HG03108 (cell line): ENCODE results near the gene NETO2.
"Not testable (repeated sequence)": the region's sequence is repeated elsewhere in the genome, so short reads cannot be mapped to it uniquely, and the experiment has no call there.

ENCODE experiments used
- ATAC-seq: cut with Tn5 transposase; IDR thresholded peaks from one replicate; pipeline ENCODE4 v1.9.1; 2021; ENCODE audit warnings: moderate library complexity; ENCODE audit not compliant: unreplicated experiment

Gene NETO2

DNA sequence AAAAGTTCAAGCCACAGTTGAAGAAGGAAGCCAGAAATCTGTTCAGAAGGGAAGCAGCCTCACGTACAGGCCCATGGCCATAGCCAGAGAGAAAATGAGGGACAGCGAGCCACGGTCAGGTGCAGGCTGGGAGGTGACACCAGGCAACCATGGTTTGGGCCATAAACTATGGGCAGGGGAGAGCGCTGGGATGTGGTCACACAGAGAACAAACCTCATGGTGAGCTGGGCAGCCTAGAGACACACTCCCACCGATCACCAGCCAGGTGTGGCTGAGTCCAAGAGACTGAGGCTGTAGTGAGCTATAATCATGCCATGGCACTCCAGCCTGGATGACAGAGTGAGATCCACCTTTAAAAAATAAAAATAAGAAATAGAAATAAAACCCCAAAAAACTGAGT, 76.5 kb downstream of the NETO2 start:
- ATAC-seq = no peak

DNA sequence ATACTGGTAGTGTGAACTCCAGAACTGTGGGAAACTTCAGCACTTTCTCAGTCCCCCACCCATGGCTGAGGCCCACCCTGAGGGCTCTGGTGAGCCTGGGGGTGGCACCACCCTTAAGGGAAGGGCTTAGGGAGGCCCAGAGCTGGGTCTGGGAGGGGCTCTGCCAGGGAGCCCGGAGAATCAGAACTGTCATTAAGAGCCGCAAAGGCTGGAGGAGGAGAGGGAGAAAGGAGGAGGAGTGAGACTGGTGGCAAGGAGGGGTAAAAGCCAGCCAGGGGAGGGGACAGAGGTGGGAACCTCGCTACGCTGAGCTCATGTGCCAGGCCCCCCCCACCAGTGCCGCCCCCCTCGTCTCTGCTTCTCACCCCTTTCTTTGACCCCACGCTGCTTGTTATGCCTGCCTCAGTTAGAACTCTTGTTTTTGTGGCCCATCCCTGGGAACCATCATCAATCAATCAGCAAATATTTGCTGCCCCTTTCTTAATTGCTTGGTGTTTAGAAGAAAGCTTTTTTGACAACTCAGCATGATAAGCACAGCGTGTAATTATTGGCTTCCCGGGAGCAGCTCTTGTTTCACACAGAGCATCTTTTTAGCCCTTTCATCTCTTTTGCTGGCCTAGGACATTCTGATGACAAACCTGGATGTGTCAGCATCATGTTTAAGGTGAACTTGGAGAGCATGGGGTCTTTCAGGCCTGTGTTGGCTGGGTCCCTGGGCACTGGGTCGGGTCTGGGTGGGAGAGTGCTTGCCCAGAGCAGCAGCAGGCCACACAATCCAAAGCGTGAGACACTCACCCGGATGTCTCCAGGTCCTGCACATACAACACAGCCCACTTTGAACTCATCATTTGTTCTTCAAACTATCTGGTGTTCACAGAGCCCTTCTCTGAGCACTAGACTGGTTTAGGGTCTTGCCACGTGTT, 77.7 kb downstream of the NETO2 start:
- no peak for ATAC-seq

DNA sequence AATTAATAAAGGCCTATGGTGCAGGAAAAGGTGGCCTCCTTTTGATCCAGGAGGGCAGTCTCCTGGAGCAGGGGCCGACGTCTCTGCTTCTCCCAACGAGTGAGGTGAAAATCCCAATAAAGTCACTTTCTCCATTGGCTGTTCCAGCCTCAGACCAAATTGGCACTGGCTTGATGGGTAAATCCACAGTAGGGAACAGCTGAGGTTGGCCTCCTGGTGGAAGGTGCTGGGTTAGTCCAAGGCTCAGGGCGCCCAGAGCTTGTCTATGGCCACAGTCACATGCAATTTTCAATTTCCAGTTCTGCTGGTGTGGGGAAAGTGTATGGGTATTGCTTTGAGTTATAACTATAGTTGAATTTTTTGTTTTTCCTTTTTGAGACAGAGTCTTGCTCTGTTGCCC, 79.0 kb downstream of the NETO2 start:
- no peak for ATAC-seq

DNA sequence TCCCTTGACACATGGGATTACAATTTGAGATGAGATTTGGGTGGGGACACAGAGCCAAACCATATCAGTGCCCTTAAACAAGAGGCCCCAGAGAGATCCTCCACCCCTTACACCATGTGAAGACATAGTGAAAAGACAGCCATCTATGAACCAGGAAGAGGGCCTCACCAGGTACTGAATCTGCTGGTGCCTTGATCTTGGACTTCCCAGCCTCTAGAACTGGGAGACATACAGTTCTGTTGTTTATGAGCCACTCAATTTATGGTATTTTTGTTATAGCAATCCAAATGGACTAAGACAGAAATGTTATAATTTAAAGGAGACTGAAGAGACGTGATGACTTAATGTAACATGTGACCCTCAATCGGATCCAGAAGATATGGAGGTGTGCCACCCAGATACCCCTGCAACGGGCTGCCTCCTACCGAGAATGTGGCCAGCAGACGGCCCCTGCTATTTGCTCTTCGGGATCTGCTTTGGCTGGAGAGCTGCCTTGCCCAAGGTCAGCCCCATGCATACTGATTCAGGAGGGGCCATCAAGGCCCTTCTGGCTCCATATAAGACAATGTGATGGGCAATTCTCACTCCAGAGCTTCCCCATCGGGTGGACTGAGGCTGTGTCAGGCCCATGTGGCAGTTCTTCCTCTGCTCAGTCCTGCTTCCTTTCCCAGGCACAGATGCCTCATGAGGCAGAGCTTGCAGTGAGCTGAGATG, 80.6 kb downstream of the NETO2 start:
- no peak for ATAC-seq

DNA sequence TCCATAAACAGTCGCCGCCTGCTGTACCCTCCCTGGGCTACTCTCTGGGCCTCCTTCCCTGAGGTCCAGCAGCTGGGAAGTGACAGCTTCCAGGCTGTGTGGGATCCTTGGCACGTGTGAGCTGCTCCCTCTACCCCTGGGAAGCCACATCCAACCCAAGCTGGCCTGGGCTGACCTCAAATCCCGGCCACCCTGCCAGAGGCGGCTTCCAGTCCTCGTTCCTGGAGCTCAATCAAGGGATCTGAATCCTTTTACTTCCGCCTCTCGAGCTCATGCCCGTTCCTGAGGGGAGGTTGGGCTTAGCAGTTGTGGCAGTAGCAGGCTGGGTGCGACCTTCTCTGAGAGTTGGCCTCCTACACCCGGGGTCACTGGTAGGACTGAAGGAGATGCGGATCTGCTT, 82.5 kb downstream of the NETO2 start:
- ATAC-seq = no peak

DNA sequence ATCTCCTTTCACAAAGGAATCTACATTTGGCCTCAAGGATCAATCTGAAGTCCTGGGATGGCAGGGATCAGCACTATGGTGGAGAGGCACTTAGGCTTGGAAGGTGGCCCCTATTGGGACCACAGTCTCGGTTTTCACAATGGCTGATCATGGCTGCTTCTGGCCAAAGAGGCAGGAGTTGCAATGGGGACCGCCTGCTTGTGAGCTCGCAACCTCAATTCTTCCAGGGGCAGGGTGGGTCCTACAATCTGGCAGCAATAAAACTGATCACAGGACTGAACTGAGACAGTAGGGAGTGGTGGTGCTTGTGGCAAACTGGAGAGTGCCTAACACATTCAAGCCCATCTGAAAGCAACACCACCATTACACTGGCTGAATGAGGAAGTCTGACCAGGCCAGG, 83.1 kb downstream of the NETO2 start:
- no peak for ATAC-seq

DNA sequence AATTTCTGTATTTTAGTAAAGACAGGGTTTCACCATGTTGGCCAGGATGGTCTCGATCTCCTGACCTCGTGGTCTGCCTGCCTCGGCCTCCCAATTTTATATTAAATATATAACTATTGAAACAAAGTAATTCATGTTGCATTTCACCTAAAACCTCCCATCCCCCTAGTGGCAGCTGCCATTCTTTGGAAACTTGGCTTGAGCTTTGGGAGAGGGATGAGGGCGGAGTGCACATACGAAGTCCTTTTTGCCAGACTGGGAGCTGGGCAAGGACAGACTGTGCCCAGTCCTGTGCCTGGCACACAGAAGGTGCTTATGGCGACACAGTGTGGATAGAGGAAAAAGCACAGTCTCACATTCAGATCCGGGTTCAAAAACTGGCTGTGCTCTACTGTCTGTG, 83.8 kb downstream of the NETO2 start:
- ATAC-seq = no peak

DNA sequence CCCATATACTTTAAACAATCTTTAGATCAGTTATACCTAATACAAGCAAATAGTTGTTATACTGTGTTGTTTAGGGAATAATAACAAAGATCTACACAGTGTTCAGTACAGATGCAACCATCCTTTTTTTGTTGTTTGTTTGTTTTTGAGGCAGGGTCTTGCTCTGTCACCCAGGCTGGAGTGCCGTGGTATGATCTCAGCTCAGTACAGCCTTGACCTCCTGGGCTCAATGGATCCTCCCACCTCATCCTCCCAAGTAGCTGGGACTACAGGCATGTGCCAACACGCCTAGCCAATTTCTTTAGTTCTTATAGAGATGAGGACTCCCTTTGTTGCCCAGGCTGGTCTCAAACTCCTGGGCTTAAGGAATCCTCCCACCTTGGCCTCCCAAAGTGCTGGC, 84.6 kb downstream of the NETO2 start:
- not testable (repeated sequence) for ATAC-seq

DNA sequence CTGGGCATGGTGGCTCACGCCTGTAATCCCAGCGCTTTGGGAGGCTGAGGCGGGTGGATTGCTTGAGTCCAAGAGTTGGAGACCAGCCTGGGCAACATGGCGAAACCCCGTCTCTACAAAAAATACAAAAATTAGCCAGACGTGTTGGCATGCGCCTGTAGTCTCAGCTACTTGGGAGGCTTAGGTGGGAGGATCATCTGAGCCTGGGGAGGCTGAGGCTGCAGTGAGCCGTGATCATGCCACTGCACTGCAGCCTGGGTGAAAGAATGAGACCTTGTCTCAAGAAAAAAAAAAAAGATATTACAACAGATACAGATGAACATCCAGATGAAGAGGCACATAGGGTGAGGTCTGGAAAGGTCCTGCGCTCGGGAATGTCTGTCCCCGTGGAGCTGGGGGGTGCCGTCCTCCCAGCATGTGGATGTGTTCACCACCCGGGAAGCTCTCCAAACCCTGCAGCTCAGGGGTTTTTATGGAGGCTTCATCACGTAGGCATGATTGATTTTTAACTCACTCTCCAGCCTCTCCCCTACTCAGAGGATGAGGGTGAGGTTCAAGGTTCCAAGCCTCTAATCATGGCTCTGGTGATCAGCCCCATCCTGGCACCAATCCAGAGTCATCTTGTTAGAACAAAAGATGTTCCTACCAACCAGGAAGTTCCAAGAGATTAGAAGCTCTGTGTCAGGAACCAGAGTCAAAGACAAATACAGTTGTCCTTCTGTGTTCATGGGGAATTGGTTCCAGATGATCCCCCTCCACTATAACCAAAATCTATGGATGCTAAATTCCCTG, 85.3 kb downstream of the NETO2 start:
- ATAC-seq = no peak

DNA sequence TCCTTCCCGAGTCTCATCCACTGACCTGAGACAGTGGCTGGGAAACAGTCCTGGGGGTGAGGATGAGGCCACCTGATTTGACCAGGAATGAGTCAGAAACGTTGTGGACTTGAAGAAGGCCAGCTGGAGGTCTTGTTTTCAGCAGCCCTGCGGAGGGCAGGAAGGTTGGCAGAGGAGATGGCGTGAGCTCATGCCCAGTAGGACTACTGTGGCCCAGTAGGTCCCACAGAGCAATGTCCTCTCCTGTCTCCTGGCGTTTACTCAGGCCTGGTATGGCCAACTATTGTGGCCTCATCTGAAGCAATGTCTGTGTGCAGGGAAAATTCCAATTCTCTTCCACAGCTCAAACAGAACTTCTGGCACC, 86.1 kb downstream of the NETO2 start:
- ATAC-seq = no peak

DNA sequence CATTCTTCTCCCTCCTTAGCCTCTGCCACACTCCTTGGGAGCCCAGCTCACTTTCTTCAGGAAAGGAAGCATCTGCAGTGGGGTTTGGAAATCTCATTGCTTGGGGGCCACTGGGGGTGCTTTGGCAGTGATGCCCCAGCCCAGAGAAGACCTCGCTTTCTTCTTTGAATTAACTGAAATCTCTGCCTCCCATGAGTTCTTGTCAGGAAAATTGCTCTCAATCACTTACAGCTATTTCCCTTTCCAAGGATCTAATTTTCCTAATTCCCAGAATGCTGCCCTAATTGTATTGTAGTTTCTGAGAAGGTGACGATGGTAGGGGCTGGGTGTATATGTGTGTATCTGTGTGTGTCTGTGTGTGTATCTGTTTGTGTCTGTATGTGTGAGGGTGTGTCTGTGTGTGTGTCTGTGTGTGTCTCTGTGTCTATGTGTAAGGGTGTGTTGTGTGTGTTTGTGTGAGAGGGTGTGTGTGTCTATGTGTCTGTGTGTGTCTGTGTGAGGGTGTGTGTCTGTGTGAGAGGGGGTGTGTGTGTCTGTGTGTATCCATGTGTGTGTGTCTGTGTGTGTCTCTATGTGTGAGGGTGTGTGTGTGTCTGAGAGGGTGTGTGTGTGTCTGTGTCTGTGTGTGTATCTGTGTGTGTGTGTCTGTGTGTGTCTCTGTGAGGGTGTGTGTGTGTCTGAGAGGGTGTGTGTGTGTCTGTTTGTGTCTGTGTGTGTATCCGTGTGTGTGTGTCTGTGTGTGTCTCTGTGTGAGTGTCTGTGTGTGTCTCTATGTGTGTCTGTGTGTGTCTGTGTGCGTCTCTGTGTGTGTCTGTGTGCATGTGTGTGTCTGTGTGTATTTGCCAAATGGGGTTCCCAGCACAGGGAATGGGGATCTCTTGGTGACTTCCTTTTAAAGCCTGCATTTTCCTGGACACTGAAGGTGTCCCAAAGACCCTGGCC, 86.8 kb downstream of the NETO2 start:
- ATAC-seq = no peak

DNA sequence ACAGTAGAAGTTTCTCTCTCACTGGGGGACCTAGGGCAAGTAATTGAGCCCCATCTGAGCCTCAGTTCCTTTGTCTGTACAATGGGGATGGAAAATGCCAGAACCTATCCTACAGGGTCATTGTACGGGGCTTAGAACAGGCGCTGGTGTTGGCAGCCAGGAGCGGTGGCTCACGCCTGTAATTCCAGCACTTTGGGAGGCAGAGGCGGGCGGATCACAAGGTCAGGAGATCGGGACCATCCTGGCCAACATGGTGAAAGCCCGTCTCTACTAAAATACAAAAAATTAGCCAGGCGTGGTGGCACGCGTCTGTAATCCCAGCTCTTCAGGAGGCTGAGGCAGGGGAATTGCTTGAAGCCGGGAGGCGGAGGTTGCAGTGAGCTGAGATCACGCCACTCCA, 87.7 kb downstream of the NETO2 start:
- ATAC-seq = not testable (repeated sequence)

DNA sequence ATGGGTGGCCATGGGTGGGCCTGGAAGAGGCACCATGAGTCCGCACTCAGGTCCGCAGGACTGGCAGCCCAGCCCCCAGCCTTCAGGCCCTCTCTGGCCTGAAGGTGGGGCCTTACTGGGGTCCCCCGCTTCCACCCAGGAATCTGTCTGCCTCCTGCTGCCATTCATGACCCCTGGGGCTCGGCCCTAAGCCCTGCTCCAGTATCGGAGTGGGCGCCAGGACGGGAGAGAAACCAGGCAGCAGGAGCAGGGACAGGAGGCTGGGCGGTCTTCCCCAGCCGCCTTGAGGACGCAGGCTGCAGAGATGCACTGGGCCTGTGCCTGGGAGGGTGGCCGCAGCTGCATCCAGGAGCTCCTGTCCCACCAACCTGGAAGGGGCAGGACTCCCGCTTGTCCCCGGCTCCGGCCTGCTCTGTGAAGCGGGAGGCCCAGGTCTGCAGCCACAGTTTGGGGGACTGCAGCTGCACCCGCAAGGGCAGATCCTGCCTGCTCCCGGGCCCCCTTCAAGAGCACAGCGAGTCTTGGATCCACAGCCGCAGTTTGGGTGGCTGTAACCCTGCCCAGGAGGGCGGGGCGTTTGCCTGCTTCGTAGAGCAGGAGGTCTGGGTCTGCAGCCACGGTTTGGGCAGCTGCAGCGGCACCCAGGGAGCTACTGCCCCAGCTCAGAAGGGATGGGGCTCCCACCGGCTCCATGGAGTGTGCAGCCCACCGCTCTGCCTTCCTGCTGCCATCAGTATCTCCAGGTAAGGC, 88.4 kb downstream of the NETO2 start:
- no peak for ATAC-seq

DNA sequence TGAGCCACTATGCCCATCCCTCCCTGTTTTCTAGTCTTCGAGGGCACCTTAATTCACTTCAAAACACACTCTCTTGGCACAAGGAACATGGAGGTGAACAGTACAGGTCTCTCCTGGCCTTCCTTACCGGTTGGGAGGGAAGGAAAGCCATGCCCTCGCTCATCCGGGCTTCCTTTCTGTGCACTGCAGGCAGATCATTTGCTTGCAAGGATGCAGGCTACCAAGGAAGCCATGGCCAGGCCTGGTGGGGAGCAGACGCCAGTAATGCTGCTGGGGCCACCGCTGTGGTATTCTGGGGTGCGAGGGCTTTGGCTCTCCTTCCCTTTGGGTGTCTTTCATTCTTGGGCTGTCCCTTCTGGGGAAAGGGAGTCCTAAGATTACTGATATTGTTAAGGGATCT, 89.4 kb downstream of the NETO2 start:
- no peak for ATAC-seq

DNA sequence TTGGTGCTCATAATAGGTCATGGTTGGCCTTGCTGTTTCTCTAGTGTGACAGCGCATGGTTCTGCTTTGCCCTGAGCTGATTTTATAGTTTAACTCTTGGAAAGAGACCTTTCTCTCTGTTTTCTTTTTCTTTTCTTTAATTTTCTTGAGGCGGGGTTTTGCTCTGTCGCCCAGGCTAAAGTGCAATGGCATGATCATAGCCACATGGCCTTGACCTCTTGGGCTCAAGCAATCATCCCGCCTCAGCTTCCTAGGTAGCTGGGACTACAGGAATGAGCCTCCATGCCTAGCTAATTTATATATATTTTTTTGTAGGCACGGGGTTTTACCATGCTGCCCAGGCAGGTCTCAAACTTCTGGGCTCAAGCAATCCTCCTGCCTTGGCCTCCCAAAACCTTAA, 89.8 kb downstream of the NETO2 start:
- no peak for ATAC-seq

DNA sequence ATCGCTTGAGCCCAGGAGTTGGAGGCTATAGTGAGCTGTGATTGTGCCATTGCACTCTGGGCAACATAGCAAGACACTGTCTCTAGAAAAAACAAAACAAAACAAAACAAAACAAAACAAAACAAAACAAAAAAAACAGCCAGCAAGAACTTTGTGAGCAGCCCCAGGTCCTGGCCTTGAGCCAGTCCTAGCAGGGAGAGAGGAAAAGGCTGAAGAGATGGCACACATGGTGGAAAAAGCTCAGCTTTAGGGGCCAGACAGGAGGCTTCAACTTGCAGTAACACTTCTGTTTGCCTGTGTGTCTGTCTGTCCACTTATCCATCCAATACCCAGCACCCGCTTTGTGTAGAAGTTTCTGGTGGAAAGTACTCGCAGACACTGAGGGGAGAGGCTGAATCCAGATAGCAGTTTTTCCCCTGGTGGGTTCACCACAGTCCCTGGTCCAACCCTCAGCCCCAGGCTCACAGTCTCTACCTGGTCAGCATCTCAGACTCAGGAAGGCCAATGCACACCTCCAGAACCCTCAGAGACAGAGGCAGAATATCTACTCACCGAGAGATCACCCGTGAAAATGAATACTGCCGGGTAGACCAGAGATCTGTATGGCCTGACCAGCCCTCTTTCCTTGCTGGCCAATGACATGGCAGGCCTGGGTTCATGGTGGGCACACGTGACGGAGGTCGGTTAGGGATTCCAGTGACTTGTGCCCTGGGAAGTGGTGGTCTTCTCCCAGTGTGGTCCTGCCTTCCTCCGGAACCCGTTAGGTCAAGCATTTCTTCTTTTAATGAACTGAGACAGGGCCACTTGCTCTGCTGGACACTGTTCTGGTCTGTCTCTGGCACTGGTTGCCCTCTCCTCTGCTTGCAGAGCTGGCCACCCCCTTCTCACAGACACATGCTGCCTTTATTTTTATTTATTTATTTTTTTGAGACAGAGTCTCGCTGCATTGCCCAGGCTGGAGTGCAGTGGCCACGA, 90.8 kb downstream of the NETO2 start:
- ATAC-seq = no peak

DNA sequence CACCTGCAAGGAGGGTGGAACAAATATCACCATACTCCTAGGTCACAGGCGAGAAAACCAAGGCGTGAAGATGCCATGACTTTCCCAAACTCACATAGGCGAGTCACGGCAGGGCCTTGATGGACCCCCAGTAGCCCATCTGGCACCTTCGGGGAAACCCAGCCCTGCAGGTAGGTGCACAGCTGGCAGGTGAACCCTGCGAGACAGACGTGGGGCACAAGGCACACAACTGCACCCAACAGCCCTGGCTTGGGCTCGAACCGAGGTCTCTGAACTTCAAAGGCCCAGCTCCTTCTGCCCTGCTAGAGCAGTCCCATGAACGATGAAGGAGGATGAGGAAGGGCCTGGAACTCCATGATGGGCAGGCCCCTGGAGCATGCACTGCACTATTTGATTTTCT, 92.7 kb downstream of the NETO2 start:
- ATAC-seq = no peak

DNA sequence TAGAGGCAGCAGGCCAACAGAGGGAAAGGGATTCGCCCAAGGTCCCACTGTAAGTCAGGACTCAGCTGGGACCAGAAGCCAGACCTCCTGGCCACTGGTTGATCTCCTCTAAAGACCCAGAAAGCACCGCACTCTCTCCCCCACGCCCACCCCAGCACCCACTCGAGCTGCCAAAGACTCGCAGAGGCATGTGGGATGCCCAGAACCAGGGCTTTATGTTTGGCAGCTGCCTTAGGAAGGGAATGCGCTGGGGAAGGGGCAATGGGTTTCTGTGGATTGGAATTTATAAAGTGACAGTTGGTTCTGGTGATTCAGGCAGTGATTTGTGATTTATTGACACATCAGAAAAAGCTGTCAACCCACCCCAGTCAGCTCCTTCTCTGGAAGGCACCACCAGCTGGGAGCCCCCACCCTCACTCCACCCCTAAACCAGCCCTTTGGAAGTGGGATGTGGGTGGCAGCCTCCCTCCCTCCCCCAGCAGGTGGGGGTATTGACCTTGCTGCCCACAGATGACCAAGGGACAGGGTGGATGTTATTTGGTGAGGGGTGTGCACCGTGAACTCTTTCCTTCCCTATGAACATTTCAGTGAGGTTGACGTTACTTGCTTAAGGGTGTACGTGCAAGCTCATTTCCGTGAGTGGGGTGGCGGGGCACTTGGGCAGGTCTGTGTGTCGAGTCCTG, 93.7 kb downstream of the NETO2 start:
- ATAC-seq = no peak
